Small intestine (tissue), 7 donors: ENCODE data around the gene PPP1R9A. TPM values are rescaled to one million over a fixed set of nuclear protein-coding genes. Genes with fewer than 3 reads are reported as not detected.

Source experiments
- DNase-seq, 2 donors: peaks; one replicate each; pipeline versions ENCODE4 v3.0.0 to v3.0.0-alpha.2; 2013
- FAIRE-seq: peaks from 2 replicates; lab custom pipeline; 2012; peaks lifted over from hg19 to GRCh38; lab: Jason Lieb, UNC
- H3K27ac ChIP-seq, 3 donors: one replicate each; pipeline ENCODE4 v1.5.1; 2013; ENCODE audit warnings: low read length in 2 of 3, mild to moderate bottlenecking in 2 of 3, control low read depth in 1 of 3, inconsistent platforms in 1 of 3, low read depth in 1 of 3, moderate library complexity in 1 of 3
- H3K27me3 ChIP-seq, 3 donors: one replicate each; pipeline ENCODE4 v1.6.1; 2013; ENCODE audit warnings: low read length in 3 of 3, inconsistent platforms in 1 of 3; ENCODE audit not compliant: control insufficient read depth in 3 of 3, insufficient read depth in 3 of 3
- H3K36me3 ChIP-seq, 3 donors: one replicate each; pipeline ENCODE4 v1.6.1; 2013; ENCODE audit warnings: low read length in 3 of 3, inconsistent platforms in 1 of 3, low read depth in 1 of 3, mild to moderate bottlenecking in 1 of 3, moderate library complexity in 1 of 3; ENCODE audit not compliant: control insufficient read depth in 3 of 3, insufficient read depth in 2 of 3
- H3K4me1 ChIP-seq, 3 donors: one replicate each; pipeline ENCODE4 v1.6.1; 2013; ENCODE audit warnings: low read length in 2 of 3, inconsistent platforms in 1 of 3, low read depth in 1 of 3, mild to moderate bottlenecking in 1 of 3, moderate library complexity in 1 of 3; ENCODE audit not compliant: control insufficient read depth in 3 of 3, insufficient read depth in 2 of 3
- H3K4me3 ChIP-seq, 3 donors: one replicate each; pipeline ENCODE4 v1.5.1; 2013; ENCODE audit warnings: low read length in 3 of 3, control low read depth in 1 of 3, inconsistent platforms in 1 of 3, low read depth in 1 of 3, mild to moderate bottlenecking in 1 of 3, moderate library complexity in 1 of 3
- H3K9me3 ChIP-seq, 2 donors: one replicate each; pipeline ENCODE4 v1.6.1; 2013; ENCODE audit warnings: low read depth in 1 of 2, low read length in 1 of 2; ENCODE audit not compliant: control insufficient read depth in 2 of 2, insufficient read depth in 1 of 2
- WGBS, 3 donors: extraction: QIAGEN DNeasy Blood & Tissue Kit; methylation state at CpG; one replicate each; pipeline ENCODE4 v1.1.7; 2013; 5-methylcytosine and 5-hydroxymethylcytosine counted together
- polyA plus RNA-seq, 4 donors: library from polyadenylated mRNA; stranded (reverse) in 3 of 4; unstranded in 1 of 4; fragments of 200-250 nt in 3 of 4; fragments of 120-200 nt in 1 of 4; gene quantifications; one replicate each; pipeline versions ENCODE4 v1.2.1 to v1.2.3, GENCODE V29; 2013
- donor health status: healthy with polysubstance abuse.
- donor health status: control.
- donor health status: control.
- donor health status: Bipolar disorder and iron deficiency.
- donor health status: healthy.

Gene PPP1R9A
- polyA plus RNA-seq, 4 donors: 0.27 to 13.3 (median 1.6) TPM

- H3K27me3 ChIP-seq: no peaks in the 10 kb centered on the region
- DNase-seq: no peak
- H3K36me3 ChIP-seq: no peaks in the 10 kb centered on the region
- H3K4me3 ChIP-seq: no peak overlapping the region
- no peak overlapping the region for H3K27ac ChIP-seq
- peaks cover 0 to 1% of the 10 kb centered on the region in 2 donors for H3K9me3 ChIP-seq
- 95 to 96% (median 95%) methylated on average over 4 of the region's 4 CpGs for WGBS, 3 donors
- H3K4me1 ChIP-seq: no peaks in the 10 kb centered on the region
- no peak for FAIRE-seq
Observed at GRCh38 chr7:95312561-95312960, 405.2 kb downstream of the PPP1R9A start.

DNA sequence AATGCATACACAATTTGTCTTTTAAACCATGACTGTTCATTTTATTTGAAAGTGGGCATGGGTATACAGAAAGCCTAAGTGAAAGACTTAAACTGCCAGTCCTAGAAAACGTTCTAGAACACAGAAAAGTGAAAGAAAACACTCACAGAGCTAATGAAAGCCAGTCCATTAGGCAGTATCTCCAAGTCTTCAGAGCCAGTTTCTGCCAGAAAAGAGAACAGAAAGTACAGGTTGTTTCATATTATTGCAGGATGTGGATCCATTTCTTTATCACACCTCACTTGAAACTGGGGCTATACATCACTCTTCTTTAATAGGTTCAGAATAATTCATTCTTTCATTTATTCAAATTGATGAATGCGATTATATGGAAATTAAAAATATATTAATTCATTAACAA, 409.2 kb downstream of the PPP1R9A start:
- Histone ChIP-seq H3K27me3 (no peaks in the 10 kb centered on the region), H3K27ac (no peak overlapping the region), H3K4me1 (peaks cover 0 to 8% (median 0%) of the 10 kb centered on the region in 3 donors), H3K36me3 (no peaks in the 10 kb centered on the region), H3K4me3 (no peak overlapping the region), H3K9me3 (peaks cover 0 to 1% of the 10 kb centered on the region in 2 donors)
- no peak for DNase-seq
- WGBS, 3 donors: 75 to 77% (median 77%) methylated on average over 2 of the region's 2 CpGs
- FAIRE-seq: no peak

DNA sequence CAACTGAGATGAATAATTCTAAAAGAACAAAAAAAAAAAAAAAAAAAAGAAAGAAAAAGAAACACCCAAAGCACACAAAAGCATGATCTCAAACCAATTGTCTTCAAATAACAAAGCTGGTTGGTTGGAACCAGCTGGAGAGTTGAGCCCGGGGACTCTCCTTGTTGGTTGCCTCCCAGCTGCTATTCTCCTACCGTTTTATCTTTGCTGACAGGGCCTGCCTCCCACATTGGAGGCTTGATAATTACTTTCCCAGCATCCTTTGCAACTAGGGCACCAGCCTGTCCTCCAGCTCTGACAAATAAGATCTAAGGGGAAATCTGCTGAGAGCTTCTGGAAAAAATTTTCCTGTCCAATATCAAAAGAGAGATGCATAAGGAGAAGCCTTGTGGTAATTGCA, 410.2 kb downstream of the PPP1R9A start:
- Histone ChIP-seq H3K36me3 (no peaks in the 10 kb centered on the region), H3K4me3 (no peak overlapping the region), H3K27me3 (no peaks in the 10 kb centered on the region), H3K9me3 (peaks cover 0 to 1% of the 10 kb centered on the region in 2 donors), H3K27ac (no peak overlapping the region), H3K4me1 (peaks cover 0 to 8% (median 0%) of the 10 kb centered on the region in 3 donors)
- DNase-seq (no peak), FAIRE-seq (no peak)
- 32 to 47% (median 39%) methylated on average over 2 of the region's 2 CpGs for WGBS, 3 donors

- peaks cover 0 to 1% of the 10 kb centered on the region in 2 donors for H3K9me3 ChIP-seq
- H3K27ac ChIP-seq: no peak overlapping the region
- DNase-seq (no peak), FAIRE-seq (no peak)
- H3K27me3 ChIP-seq: no peaks in the 10 kb centered on the region
- no peak overlapping the region for H3K4me3 ChIP-seq
- 70 to 87% (median 74%) methylated on average over 3 of the region's 3 CpGs for WGBS, 3 donors
- H3K4me1 ChIP-seq: peaks cover 0 to 8% (median 0%) of the 10 kb centered on the region in 3 donors
- no peaks in the 10 kb centered on the region for H3K36me3 ChIP-seq
Observed at GRCh38 chr7:95317966-95318365, 410.6 kb downstream of the PPP1R9A start.

DNA sequence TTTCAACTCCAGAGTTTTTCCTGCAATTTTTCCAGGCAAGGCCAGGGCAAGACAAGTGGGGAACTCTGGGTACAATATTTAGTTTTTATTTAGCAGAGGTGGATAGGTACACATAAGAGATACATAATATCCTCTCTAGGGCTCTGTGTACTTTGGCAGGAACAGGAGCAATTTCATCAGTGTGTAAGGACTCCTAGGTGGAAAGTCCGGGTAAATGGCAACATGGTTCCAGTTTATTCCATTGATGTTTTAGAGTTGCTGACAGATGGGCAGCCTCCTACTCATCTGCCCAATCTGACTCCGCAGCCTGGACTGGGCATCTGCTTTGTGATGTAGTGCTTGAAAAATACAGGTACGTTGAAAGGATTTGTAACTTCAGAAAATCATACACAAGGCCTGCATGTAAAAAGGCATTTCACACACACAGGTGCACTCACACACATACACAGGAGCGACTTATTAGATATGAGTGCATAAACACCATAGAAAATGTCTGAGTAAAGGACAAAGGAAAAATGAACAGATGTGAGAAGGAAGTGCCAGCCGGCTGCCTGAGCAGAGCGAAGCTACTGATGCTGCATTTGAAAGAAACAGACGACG, 411.2 kb downstream of the PPP1R9A start:
- Histone ChIP-seq H3K27ac (no peak overlapping the region), H3K4me1 (peaks cover 0 to 8% (median 0%) of the 10 kb centered on the region in 3 donors), H3K9me3 (peaks cover 0 to 1% of the 10 kb centered on the region in 2 donors), H3K36me3 (no peaks in the 10 kb centered on the region), H3K27me3 (no peaks in the 10 kb centered on the region), H3K4me3 (no peak overlapping the region)
- FAIRE-seq: no peak
- 85 to 87% (median 87%) methylated on average over 8 of the region's 8 CpGs for WGBS, 3 donors
- no peak for DNase-seq

GRCh38 chr7:95319570-95319969, 412.2 kb downstream of the PPP1R9A start:
- H3K27ac ChIP-seq: no peak overlapping the region
- H3K27me3 ChIP-seq: peaks cover 0 to under 1% (median 0%) of the 10 kb centered on the region in 3 donors
- peaks cover 0 to 12% (median 2%) of the 10 kb centered on the region in 3 donors for H3K4me1 ChIP-seq
- H3K9me3 ChIP-seq: peaks cover 0 to 1% of the 10 kb centered on the region in 2 donors
- WGBS, 3 donors: 96 to 100% (median 100%) methylated on average over 1 of the region's 1 CpG
- H3K4me3 ChIP-seq: no peak overlapping the region
- no peak for FAIRE-seq
- no peaks in the 10 kb centered on the region for H3K36me3 ChIP-seq
- DNase-seq: no peak

- peaks cover 0 to 12% (median 2%) of the 10 kb centered on the region in 3 donors for H3K4me1 ChIP-seq
- H3K27me3 ChIP-seq: peaks cover 0 to 9% (median 0%) of the 10 kb centered on the region in 3 donors
- no peaks in the 10 kb centered on the region for H3K36me3 ChIP-seq
- no peak for FAIRE-seq
- no peaks in the 10 kb centered on the region for H3K9me3 ChIP-seq
- H3K27ac ChIP-seq: no peak overlapping the region
- WGBS, 3 donors: 74 to 92% (median 85%) methylated on average over 1 of the region's 1 CpG
- H3K4me3 ChIP-seq: no peak overlapping the region
- DNase-seq: peak; percentile 37 to 53
Observed at GRCh38 chr7:95320651-95321050, 413.3 kb downstream of the PPP1R9A start.

- Histone ChIP-seq H3K27ac (no peak overlapping the region), H3K4me3 (no peak overlapping the region), H3K27me3 (peaks cover 0 to 9% (median 0%) of the 10 kb centered on the region in 3 donors), H3K4me1 (peaks cover 0 to 12% (median 2%) of the 10 kb centered on the region in 3 donors), H3K9me3 (no peaks in the 10 kb centered on the region), H3K36me3 (no peaks in the 10 kb centered on the region)
- DNase-seq: no peak
- 51 to 63% (median 63%) methylated on average over 1 of the region's 1 CpG for WGBS, 3 donors
- no peak for FAIRE-seq
Observed at GRCh38 chr7:95321720-95322119, 414.3 kb downstream of the PPP1R9A start.
